ENCODE measurements around the gene IRGQ.

IRGQ gene

DNA sequence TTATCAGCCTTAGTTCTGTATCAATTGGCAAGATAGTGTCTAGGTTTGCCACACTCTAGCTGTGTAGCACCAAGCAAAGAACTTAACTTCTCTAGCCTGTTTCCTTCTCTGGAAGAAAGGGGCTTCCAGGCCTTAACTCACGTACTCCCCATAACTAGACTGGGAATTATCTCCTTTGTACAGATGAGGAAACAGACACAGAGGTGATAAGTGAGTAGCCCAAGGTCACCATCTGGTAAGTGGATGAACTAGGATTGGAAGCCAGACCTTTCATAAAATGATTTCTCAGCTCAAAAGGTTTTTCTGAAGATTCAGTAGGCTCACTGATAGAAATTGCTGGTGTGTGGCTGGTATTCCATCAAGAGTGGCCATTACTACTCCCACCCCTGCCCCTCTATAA is 20.4 kb upstream of the IRGQ start:
- H3K27ac ChIP-seq = no peak overlapping the region
- TF ChIP-seq ZFX (IDR thresholded peaks at IDR 0.05) = no peak

DNA sequence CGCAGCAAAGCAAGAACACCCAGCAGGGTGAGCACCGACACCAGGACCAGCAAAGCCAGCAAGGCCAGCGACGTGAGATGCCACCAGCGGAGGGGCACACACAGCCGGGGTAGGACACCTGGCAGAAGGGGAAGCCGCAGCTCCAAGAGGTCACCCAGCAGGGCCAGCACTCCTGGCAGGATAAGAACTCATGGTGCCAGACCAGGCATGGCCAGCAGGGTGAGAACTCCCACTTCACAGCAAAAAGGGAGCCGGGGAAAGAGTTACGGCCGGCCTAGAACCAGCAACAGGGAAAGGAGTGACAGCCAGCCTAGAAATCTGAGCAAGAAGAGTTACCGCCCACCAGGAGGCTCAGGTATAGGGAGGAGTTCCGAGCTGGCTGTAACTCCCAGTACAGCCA is 16.4 kb upstream of the IRGQ start:
- H3K27ac ChIP-seq = no peak overlapping the region
- TF ChIP-seq ZFX (IDR thresholded peaks at IDR 0.05) (no peak), CTCF (conservative IDR thresholded peaks at IDR 0.05) (no peak)

DNA sequence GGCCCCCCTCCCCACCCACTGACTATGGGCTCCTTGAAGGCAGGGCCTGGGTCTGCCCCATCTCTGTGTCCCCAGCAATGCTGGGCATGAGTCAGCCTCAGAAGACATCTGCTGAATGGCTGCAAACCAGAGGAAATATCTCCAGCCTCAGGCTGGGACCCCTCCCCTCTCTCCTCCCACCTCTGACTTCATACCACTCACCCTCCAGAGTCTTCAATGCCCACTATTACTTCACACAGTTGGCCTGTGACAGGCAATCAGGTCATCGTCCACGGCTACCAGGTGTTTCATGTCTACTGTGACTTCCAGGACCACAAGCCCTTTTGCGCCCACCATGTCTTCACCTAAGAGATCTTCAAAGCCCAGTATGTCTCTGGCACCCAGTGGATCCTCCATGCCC is 15.9 kb upstream of the IRGQ start, which contains the start of gene SRRM5:
Gene SRRM5, plus strand, starts transcription at position 301 of the 400 bp plus-strand sequence. Its CDS starts 34 bp downstream, at position 335.
- H3K27ac ChIP-seq = no peak within 1 kb of the TSS
- TF ChIP-seq ZFX (IDR thresholded peaks at IDR 0.05) (no peak), CTCF (conservative IDR thresholded peaks at IDR 0.05) (no peak)

DNA sequence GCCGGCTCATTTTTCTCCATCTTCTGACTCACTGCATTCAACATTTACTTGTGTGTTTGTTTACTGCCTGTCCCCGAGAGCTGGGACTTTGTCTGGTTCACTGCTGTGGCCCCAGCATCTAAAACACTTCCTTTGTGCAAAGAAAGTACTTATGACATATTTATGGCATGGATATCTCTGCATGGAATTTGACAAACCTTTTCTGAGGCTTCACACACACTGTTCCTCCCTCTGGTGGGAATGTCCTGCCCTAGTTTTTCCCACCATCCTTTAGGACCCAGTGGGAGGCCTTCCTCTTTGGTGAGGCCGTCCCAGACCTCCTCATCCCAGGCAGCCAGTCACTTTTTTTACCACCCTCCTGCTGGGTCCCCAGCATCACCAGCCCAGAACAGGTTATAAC is 14.6 kb upstream of the IRGQ start:
- TF ChIP-seq ZFX (IDR thresholded peaks at IDR 0.05) = no peak
- no peak for TF ChIP-seq CTCF (conservative IDR thresholded peaks at IDR 0.05)
- H3K27ac ChIP-seq = no peak overlapping the region

DNA sequence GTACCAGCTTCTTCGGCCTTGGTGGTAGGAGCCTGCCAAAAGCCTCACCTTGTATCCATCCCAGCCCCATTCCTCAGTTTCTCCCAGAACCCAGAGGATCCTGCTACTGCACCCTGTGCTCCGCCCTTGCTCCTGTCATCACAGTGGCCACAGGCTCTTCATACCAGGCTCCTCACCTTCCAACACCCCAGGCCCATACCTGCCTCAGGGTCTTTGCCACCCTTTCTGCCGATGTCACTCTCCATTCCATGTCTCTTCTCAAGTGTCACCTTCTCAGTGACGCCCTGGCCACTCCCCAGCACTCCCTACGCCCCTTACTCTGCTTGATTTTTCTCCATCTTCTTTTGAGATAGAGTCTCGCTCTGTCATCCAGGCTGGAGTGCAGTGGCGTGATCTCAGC is 13.9 kb upstream of the IRGQ start:
- H3K27ac ChIP-seq = no peak overlapping the region

DNA sequence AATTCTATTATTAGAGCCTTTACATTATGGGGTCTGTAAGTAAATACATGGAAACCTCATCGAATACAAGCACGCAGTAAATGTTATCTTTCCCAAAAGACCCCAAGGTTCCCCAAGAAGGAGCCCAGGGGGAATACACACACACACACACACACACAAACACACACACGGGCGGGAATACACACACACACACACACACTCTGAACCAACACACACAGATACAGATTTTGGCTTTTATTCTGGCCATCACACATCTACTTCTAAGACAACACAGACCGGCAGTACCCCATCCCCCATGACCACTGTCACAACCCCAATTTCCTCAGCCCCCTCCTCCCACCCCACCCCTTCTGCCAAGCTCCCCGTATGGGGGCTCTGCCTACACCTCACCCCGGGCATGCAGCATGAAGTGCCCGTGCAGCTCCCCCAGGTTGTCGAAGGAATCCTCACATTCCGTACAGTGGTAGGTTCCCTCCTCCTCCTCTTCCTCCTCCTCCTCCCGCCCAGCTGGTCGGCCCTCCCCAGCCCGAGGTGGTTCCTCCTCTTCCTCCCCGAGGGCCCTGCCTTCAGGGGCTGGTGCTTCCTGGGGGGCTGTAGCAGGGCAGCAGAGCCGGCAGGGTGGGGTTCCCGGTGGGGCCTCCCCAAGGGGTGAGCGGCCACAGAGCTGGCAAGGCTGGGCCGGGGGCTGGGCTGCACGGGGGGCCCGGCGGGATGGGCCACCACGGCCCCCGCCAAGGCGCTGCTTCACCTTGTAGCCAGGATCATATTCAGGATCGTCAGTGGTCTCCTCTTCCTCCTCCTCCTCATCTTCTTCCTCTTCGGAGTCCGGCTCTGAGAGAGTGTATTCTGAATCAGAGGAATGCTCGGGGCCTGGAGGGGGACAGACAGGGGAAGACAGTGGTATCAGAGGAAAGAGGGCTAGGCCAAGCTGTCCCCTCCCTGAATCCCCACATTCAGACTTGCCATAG is 11.6 kb upstream of the IRGQ start:
- H3K27ac ChIP-seq = no peak overlapping the region
- TF ChIP-seq CTCF (conservative IDR thresholded peaks at IDR 0.05) = no peak
- no peak for TF ChIP-seq ZFX (IDR thresholded peaks at IDR 0.05)

More for the DNA sequence above, 13.9 kb upstream of the IRGQ start:
- TF ChIP-seq CTCF (conservative IDR thresholded peaks at IDR 0.05) = no peak
- no peak for TF ChIP-seq ZFX (IDR thresholded peaks at IDR 0.05)

GRCh38 chr19:43606569-43607229 is 10.8 kb upstream of the IRGQ start:
- TF ChIP-seq ZFX (IDR thresholded peaks at IDR 0.05) (no peak), CTCF (conservative IDR thresholded peaks at IDR 0.05) (no peak)

More at GRCh38 chr19:43606569-43607229, 10.8 kb upstream of the IRGQ start:
- no peak overlapping the region for H3K27ac ChIP-seq
